SU-DHL-6 (cell line): ENCODE measurements around the gene PHF20.

Experiments used
- CTCF ChIP-seq: fragments of 200-600 bp; sonication (generic); IDR thresholded peaks from one replicate; pipeline ENCODE4 v1.5.1; 2017; ENCODE audit warnings: antibody characterized with exemption, mild to moderate bottlenecking, low read length, moderate library complexity; ENCODE audit not compliant: insufficient read depth, poor library complexity, severe bottlenecking
- EZH2phosphoT487 ChIP-seq: fragments of 200-600 bp; sonication (generic), shearing (Covaris generic); conservative IDR thresholded peaks from 2 replicates; pipeline ENCODE4 v1.6.1; 2018; ENCODE audit warnings: mild to moderate bottlenecking, antibody characterized with exemption, low read length, moderate library complexity, mixed read lengths

GRCh38 chr20:35828434-35828833 is 56.6 kb downstream of the PHF20 start:
- TF ChIP-seq CTCF (no peak), EZH2phosphoT487 (no peak)
